Brain microvascular endothelial cell (primary cell): ENCODE measurements around the gene SHISA9.
A peak's percentile ranks its signal among the peaks of the same experiment; 100 is the strongest.

Source experiments
- DNase-seq: peaks from one replicate; pipeline ENCODE4 v3.0.0-alpha.2; 2020
- H3K27ac ChIP-seq: fragments of 250-450 bp; sonication (Bioruptor Pico); 2 replicates; pipeline ENCODE4 v1.5.1; 2020; ENCODE audit warnings: mild to moderate bottlenecking, moderate library complexity
- H3K27me3 ChIP-seq: fragments of 250-450 bp; sonication (Bioruptor Pico); replicated peaks from 2 replicates; pipeline ENCODE4 v1.5.1; 2020; ENCODE audit warnings: mild to moderate bottlenecking
- H3K36me3 ChIP-seq: fragments of 250-450 bp; sonication (Bioruptor Pico); replicated peaks from 2 replicates; pipeline ENCODE4 v1.5.1; 2020; ENCODE audit warnings: mild to moderate bottlenecking
- H3K4me3 ChIP-seq: 2 replicates; pipeline ENCODE4 v1.5.1; 2011; ENCODE audit warnings: low read depth, mild to moderate bottlenecking, control low read depth, low read length, moderate library complexity
- CTCF ChIP-seq: IDR thresholded peaks from 2 replicates; pipeline ENCODE4 v1.5.1; 2011; ENCODE audit warnings: low read depth, mild to moderate bottlenecking, moderate library complexity, low read length, control low read depth, inconsistent platforms; ENCODE audit errors: missing control alignments
- in situ Hi-C: cut with HindIII; loops from 2 replicates; pipeline ENCODE4 v1.10.0; 2017; ENCODE audit warnings: low sequenced_read_pairs, low pct_ligation_motif_present

SHISA9 gene

DNA sequence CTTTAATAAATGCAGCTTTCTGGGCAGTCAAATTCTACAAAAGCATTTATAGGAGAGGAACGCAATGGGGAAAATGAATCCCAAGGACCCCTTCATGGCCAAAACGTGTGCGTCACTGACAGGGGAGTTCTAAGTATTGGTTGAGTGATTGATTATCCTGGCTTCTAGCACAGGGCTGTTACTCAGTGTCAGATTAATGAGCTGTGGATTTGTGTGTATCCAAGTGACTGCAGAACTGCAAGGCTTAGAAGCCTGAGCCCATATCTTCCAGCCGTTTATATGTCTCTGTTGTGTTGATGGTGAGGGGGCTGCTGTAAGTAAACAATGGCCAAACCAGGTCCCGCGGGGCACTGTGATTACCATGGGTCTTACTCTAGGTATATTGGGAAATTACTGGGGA lies 129.4 kb downstream of the SHISA9 start:
- H3K36me3 ChIP-seq = no peaks in the 10 kb centered on the region

DNA sequence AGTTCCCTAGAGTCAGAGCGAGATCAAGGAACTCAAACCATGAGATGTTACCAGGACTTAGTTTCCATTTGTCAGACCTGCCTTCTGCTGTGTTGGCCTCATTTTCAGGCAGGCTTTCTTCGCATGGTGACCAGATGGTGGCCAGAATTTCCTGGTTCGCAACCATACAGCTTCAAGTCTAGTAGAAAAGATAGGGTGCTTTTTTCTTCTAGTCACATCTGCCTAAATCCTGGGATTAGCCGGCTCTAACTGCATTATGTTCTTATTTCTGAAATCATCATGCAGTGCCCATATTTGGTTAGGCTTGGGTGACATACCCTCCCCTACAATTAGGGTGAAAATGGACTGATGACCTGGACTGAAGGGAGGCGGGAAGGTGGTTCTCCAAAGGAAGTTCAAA lies 131.5 kb downstream of the SHISA9 start:
- in situ Hi-C loops = no loop called here
- H3K27me3 ChIP-seq = no peaks in the 10 kb centered on the region

More for the DNA sequence above, 129.4 kb downstream of the SHISA9 start:
- Histone ChIP-seq H3K4me3 (no peak overlapping the region), H3K27ac (no peak overlapping the region), H3K27me3 (no peaks in the 10 kb centered on the region)
- no peak for TF ChIP-seq CTCF
- no peak for DNase-seq
- in situ Hi-C loops = no loop called here

GRCh38 chr16:13036600-13036999 lies 135.2 kb downstream of the SHISA9 start:
- Histone ChIP-seq H3K27me3 (no peaks in the 10 kb centered on the region), H3K27ac (no peak overlapping the region), H3K36me3 (no peaks in the 10 kb centered on the region), H3K4me3 (no peak overlapping the region)
- peak; percentile 9 for DNase-seq
- TF ChIP-seq CTCF = no peak
- in situ Hi-C loops = no loop called here

More for the DNA sequence above, 131.5 kb downstream of the SHISA9 start:
- TF ChIP-seq CTCF = no peak
- no peak overlapping the region for H3K27ac ChIP-seq
- DNase-seq = no peak
- H3K36me3 ChIP-seq = no peaks in the 10 kb centered on the region
- no peak overlapping the region for H3K4me3 ChIP-seq

- Histone ChIP-seq H3K4me3 (no peak overlapping the region), H3K27me3 (no peaks in the 10 kb centered on the region), H3K27ac (no peak overlapping the region), H3K36me3 (no peaks in the 10 kb centered on the region)
- no peak for TF ChIP-seq CTCF
- no peak for DNase-seq
- in situ Hi-C loops = no loop called here
Measured at GRCh38 chr16:13038591-13038990, 137.2 kb downstream of the SHISA9 start.

- TF ChIP-seq CTCF = no peak
- no peak for DNase-seq
- no peak overlapping the region for H3K27ac ChIP-seq
- no peaks in the 10 kb centered on the region for H3K36me3 ChIP-seq
- H3K4me3 ChIP-seq = no peak overlapping the region
- H3K27me3 ChIP-seq = no peaks in the 10 kb centered on the region
- in situ Hi-C loops = no loop called here
Measured at GRCh38 chr16:13039526-13039925, 138.1 kb downstream of the SHISA9 start.

DNA sequence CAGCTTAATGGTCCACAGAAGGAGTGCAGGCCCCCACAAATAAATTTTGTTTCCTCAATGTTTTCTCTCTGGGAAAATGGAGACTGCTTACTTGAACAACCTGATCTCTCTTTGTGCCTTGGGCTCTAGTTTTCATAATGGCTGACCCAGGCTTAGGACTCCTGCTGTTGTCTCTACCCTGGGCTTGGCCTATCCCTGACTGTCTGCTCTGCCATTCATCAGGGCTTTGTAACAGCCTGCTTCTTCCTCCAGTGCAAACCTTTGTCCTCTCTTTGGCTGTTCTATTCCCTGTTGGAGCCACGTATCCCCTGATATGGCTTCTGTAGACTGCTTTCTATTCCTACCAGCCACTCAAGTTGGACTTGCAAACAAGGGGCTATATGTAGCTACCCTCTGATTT lies 139.8 kb downstream of the SHISA9 start:
- Histone ChIP-seq H3K4me3 (no peak overlapping the region), H3K36me3 (no peaks in the 10 kb centered on the region), H3K27me3 (no peaks in the 10 kb centered on the region), H3K27ac (no peak overlapping the region)
- no peak for DNase-seq
- TF ChIP-seq CTCF = no peak
- in situ Hi-C loops = no loop called here
